SK-N-SH treated with all-trans-retinoic acid at 6 μM for 48 hours (cell line): ENCODE measurements around the gene COL4A2.

Experiments
- ESRRG ChIP-seq: fragments of 250-450 bp; sonication (Bioruptor Pico); IDR thresholded peaks from 2 replicates; pipeline ENCODE4 v1.6.1; 2021; ENCODE audit warnings: mild to moderate bottlenecking
- TOX ChIP-seq: fragments of 250-450 bp; sonication (Bioruptor Pico); IDR thresholded peaks from 2 replicates; pipeline ENCODE4 v1.8.0; 2021; ENCODE audit warnings: mild to moderate bottlenecking, moderate library complexity, borderline replicate concordance
- ZC3H10 ChIP-seq: fragments of 250-450 bp; sonication (Bioruptor Pico); IDR thresholded peaks from 2 replicates; pipeline ENCODE4 v1.5.1; 2021; ENCODE audit warnings: mild to moderate bottlenecking, moderate library complexity
- ZFP3 ChIP-seq: fragments of 250-450 bp; sonication (Bioruptor Pico); IDR thresholded peaks from 2 replicates; pipeline ENCODE4 v1.5.0; 2020; ENCODE audit warnings: mild to moderate bottlenecking, moderate library complexity
- ZFP30 ChIP-seq: fragments of 450-650 bp; formaldehyde crosslinking; IDR thresholded peaks from 2 replicates; pipeline ENCODE4 v1.5.0; 2022; ENCODE audit warnings: mild to moderate bottlenecking, moderate library complexity
- ZNF70 ChIP-seq: fragments of 450-650 bp; formaldehyde crosslinking; IDR thresholded peaks from 2 replicates; pipeline ENCODE4 v1.5.0; 2020; ENCODE audit warnings: mild to moderate bottlenecking, moderate library complexity
- ZNF8 ChIP-seq: fragments of 450-650 bp; formaldehyde crosslinking; IDR thresholded peaks from 2 replicates; pipeline ENCODE4 v1.5.0; 2020; ENCODE audit warnings: mild to moderate bottlenecking, moderate library complexity
- TF ChIP-seq, protein P1 (sequence below): fragments of 250-450 bp; sonication (Bioruptor Pico); IDR thresholded peaks from 2 replicates; pipeline ENCODE4 v1.8.0; 2020; ENCODE audit warnings: mild to moderate bottlenecking, moderate library complexity, borderline replicate concordance

DNA sequence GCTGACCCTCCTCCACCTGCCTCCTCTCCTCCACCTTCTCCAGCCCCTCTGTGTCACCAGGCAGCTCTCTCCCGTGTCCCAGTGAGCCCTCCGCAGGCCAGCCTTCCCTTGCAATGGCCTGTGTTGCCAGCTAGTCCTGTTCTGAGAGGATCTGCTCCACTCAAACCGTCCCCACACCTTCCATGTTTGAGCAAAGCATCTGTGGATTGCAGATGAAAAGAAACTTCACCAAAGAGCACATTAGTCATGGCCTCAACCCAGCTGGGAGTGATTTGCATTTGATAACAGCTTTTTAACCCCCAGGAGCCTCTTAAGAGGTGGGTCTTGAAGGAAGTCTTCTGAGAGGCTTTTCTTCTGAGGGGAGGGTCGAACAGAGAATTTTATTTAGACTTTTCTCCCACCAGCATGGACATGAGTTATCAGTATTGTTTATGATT lies 72.8 kb downstream of the COL4A2 start:
- TF ChIP-seq ZNF70: no peak
- no peak for TF ChIP-seq ZC3H10 (CRISPR knock-in tag)
- TF ChIP-seq TOX: no peak
- TF ChIP-seq ZFP3 (CRISPR knock-in tag): no peak
- TF ChIP-seq, protein P1, sequence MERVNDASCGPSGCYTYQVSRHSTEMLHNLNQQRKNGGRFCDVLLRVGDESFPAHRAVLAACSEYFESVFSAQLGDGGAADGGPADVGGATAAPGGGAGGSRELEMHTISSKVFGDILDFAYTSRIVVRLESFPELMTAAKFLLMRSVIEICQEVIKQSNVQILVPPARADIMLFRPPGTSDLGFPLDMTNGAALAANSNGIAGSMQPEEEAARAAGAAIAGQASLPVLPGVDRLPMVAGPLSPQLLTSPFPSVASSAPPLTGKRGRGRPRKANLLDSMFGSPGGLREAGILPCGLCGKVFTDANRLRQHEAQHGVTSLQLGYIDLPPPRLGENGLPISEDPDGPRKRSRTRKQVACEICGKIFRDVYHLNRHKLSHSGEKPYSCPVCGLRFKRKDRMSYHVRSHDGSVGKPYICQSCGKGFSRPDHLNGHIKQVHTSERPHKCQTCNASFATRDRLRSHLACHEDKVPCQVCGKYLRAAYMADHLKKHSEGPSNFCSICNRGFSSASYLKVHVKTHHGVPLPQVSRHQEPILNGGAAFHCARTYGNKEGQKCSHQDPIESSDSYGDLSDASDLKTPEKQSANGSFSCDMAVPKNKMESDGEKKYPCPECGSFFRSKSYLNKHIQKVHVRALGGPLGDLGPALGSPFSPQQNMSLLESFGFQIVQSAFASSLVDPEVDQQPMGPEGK (CRISPR knock-in tag): no peak
- no peak for TF ChIP-seq ZFP30 (CRISPR knock-in tag)
- no peak for TF ChIP-seq ZNF8 (CRISPR knock-in tag)
- TF ChIP-seq ESRRG (CRISPR knock-in tag): no peak
